GM23338 (cell line): ENCODE results near the gene MMP24OS. TPM values are rescaled to one million over a fixed set of nuclear protein-coding genes. Genes with fewer than 3 reads are reported as not detected.

Experiments used
- ATAC-seq: fragments of 200-7000 bp; cut with Tn5 transposase; 3 replicates; pipeline ENCODE4 v1.9.1; 2020
- DNase-seq: peaks from one replicate; pipeline ENCODE4 v3.0.0-alpha.2; 2015; ENCODE audit warnings: low spot score
- H2AFZ ChIP-seq: fragments of 200-600 bp; sonication (generic); 2 replicates; pipeline ENCODE4 v1.8.0; 2016; ENCODE audit warnings: antibody characterized with exemption, mild to moderate bottlenecking, moderate library complexity
- H3F3A ChIP-seq: fragments of 200-600 bp; sonication (generic); replicated peaks from 2 replicates; pipeline ENCODE4 v1.8.0; 2017; ENCODE audit warnings: antibody characterized with exemption, mixed run types, low read depth
- H3K27ac ChIP-seq: fragments of 200-600 bp; sonication (generic); 2 replicates; pipeline ENCODE4 v1.6.1; 2016; ENCODE audit warnings: low read depth
- H3K27me3 ChIP-seq: fragments of 200-600 bp; sonication (generic); 2 replicates; pipeline ENCODE4 v1.8.0; 2016; ENCODE audit warnings: mild to moderate bottlenecking, mixed run types, moderate library complexity; ENCODE audit not compliant: insufficient read depth
- H3K36me3 ChIP-seq: fragments of 200-600 bp; sonication (generic); 2 replicates; pipeline ENCODE4 v1.8.0; 2016; ENCODE audit warnings: mild to moderate bottlenecking; ENCODE audit not compliant: insufficient read depth
- H3K4me1 ChIP-seq: fragments of 200-600 bp; sonication (generic); 2 replicates; pipeline ENCODE4 v1.8.0; 2016; ENCODE audit warnings: mild to moderate bottlenecking, moderate library complexity; ENCODE audit not compliant: insufficient read depth
- H3K4me2 ChIP-seq: fragments of 200-600 bp; sonication (generic); 2 replicates; pipeline ENCODE4 v1.7.1; 2017; ENCODE audit warnings: mixed run types
- H3K4me3 ChIP-seq: fragments of 200-600 bp; sonication (generic); 2 replicates; pipeline ENCODE4 v1.6.1; 2016; ENCODE audit warnings: mixed run types
- H3K79me2 ChIP-seq: fragments of 200-600 bp; sonication (generic); replicated peaks from 2 replicates; pipeline ENCODE4 v1.8.0; 2017; ENCODE audit warnings: mild to moderate bottlenecking; ENCODE audit not compliant: insufficient read depth
- H3K9me2 ChIP-seq: fragments of 200-600 bp; sonication (generic); 2 replicates; pipeline ENCODE4 v1.8.0; 2017; ENCODE audit not compliant: insufficient read depth
- H4K20me1 ChIP-seq: fragments of 200-600 bp; sonication (generic); replicated peaks from 2 replicates; pipeline ENCODE4 v1.8.0; 2017; ENCODE audit warnings: mild to moderate bottlenecking; ENCODE audit not compliant: insufficient read depth
- H3K27ac Mint-ChIP-seq: 2 replicates; pipeline ENCODE4 v1.8.0; 2020; ENCODE audit warnings: inconsistent platforms, mild to moderate bottlenecking, moderate library complexity, mixed read lengths
- H3K27me3 Mint-ChIP-seq: 3 replicates; pipeline ENCODE4 v1.8.0; 2022; ENCODE audit warnings: low read depth, mild to moderate bottlenecking, moderate library complexity, mixed read lengths, inconsistent platforms; ENCODE audit not compliant: insufficient read depth, poor library complexity
- H3K36me3 Mint-ChIP-seq: 3 replicates; pipeline ENCODE4 v1.8.0; 2021; ENCODE audit warnings: low read depth, mild to moderate bottlenecking, inconsistent platforms, moderate library complexity, mixed read lengths
- H3K4me1 Mint-ChIP-seq: 3 replicates; pipeline ENCODE4 v1.8.0; 2020; ENCODE audit warnings: mild to moderate bottlenecking, inconsistent platforms, mixed read lengths
- H3K4me3 Mint-ChIP-seq: 3 replicates; pipeline ENCODE4 v1.8.0; 2021; ENCODE audit warnings: moderate library complexity, mild to moderate bottlenecking, inconsistent platforms, mixed read lengths
- H3K9me3 Mint-ChIP-seq: 3 replicates; pipeline ENCODE4 v1.8.0; 2020; ENCODE audit warnings: moderate library complexity, mild to moderate bottlenecking, inconsistent platforms, mixed read lengths
- CREB1 ChIP-seq: fragments of 250-450 bp; sonication (Bioruptor Pico); IDR thresholded peaks from 2 replicates; pipeline ENCODE4 v1.5.0; 2020; ENCODE audit warnings: low read depth, mild to moderate bottlenecking, moderate library complexity
- CTCF ChIP-seq, 2 experiments: fragments of 200-600 bp in 1 of 2; sonication (generic) in 1 of 2; conservative IDR thresholded peaks; 2 replicates each; pipeline versions ENCODE4 v1.5.1 to v1.6.1; 2016 to 2017; ENCODE audit warnings: antibody characterized with exemption in 2 of 2, low read depth in 2 of 2, mild to moderate bottlenecking in 2 of 2, moderate library complexity in 1 of 2
- ETS1 ChIP-seq: IDR thresholded peaks from 2 replicates; pipeline ENCODE4 v1.6.1; 2016; ENCODE audit warnings: antibody characterized with exemption
- EZH2 ChIP-seq: fragments of 200-600 bp; sonication (generic); IDR thresholded peaks from one replicate; pipeline ENCODE4 v1.8.0; 2017; ENCODE audit warnings: antibody characterized with exemption, mild to moderate bottlenecking, low read depth; ENCODE audit not compliant: unreplicated experiment
- EZH2phosphoT487 ChIP-seq: fragments of 200-600 bp; sonication (generic); IDR thresholded peaks from one replicate; pipeline ENCODE4 v1.8.1; 2018; ENCODE audit warnings: antibody characterized with exemption; ENCODE audit not compliant: unreplicated experiment
- JUNB ChIP-seq: IDR thresholded peaks from one replicate; pipeline ENCODE4 v1.6.1; 2016; ENCODE audit warnings: antibody characterized with exemption; ENCODE audit not compliant: unreplicated experiment
- NANOG ChIP-seq: IDR thresholded peaks from 2 replicates; pipeline ENCODE4 v1.6.1; 2016; ENCODE audit warnings: antibody characterized with exemption, borderline replicate concordance
- POLR2AphosphoS5 ChIP-seq: IDR thresholded peaks from 2 replicates; pipeline ENCODE4 v1.6.1; 2016; ENCODE audit warnings: antibody characterized with exemption, low read depth
- REST ChIP-seq: IDR thresholded peaks from one replicate; pipeline ENCODE4 v1.6.1; 2018; ENCODE audit warnings: antibody characterized with exemption; ENCODE audit not compliant: unreplicated experiment
- STAT1 ChIP-seq: IDR thresholded peaks from one replicate; pipeline ENCODE4 v1.6.1; 2016; ENCODE audit warnings: antibody characterized with exemption; ENCODE audit not compliant: unreplicated experiment
- ZNF114 ChIP-seq: fragments of 250-450 bp; sonication (Bioruptor Pico); IDR thresholded peaks from 2 replicates; pipeline ENCODE4 v1.5.0; 2020; ENCODE audit warnings: mild to moderate bottlenecking, moderate library complexity
- ZNF331 ChIP-seq: fragments of 250-450 bp; sonication (Bioruptor Pico); IDR thresholded peaks from 2 replicates; pipeline ENCODE4 v1.5.0; 2020; ENCODE audit warnings: low read depth, mild to moderate bottlenecking, moderate library complexity
- ZNF462 ChIP-seq: fragments of 250-450 bp; sonication (Bioruptor Pico); IDR thresholded peaks from 2 replicates; pipeline ENCODE4 v1.5.0; 2020; ENCODE audit warnings: mild to moderate bottlenecking, moderate library complexity
- polyA plus RNA-seq: library from polyadenylated mRNA; unstranded; fragments of >200 nt; fragmentation: Nextera tagmentation; extraction: Ambion mirVana; gene quantifications from 2 replicates; pipeline ENCODE4 v1.2.1, GENCODE V29; 2016
- total RNA-seq: library from RNA; depleted of rRNA; stranded (reverse); fragments of >200 nt; shearing (Covaris generic); gene quantifications from 2 replicates; pipeline ENCODE4 v1.2.3, GENCODE V29; 2014

MMP24OS gene
- total and polyA plus RNA-seq, 2 experiments from 2014 or later: 10.5 to 25.4 TPM

- peak; percentile 98 for DNase-seq
- Histone ChIP-seq H3K27ac (peak overlapping the region; percentile 74; the same call in 1 of the 2 replicates), H3K9me2 (no peaks in the 10 kb centered on the region), H3K4me1 (peaks cover 9% of the 10 kb centered on the region), H3F3A (peaks cover 9% of the 10 kb centered on the region; the same call in 1 of the 2 replicates), H3K79me2 (no peaks in the 10 kb centered on the region), H3K36me3 (no peaks in the 10 kb centered on the region), H3K4me3 (peak overlapping the region; percentile 45; the same call in 1 of the 2 replicates), H2AFZ (no peak overlapping the region), H3K27me3 (no peaks in the 10 kb centered on the region), H4K20me1 (no peaks in the 10 kb centered on the region), H3K4me2 (peak overlapping the region; percentile 73)
- H3K4me1 Mint-ChIP-seq: peaks cover 19% of the 10 kb centered on the region; the same call in 2 of the 3 replicates
- TF ChIP-seq POLR2AphosphoS5: no peak
- TF ChIP-seq CREB1: peak; percentile 69
- no peak for TF ChIP-seq ETS1
- TF ChIP-seq ZNF331 (CRISPR knock-in tag): no peak
- no peak for TF ChIP-seq JUNB
- TF ChIP-seq NANOG: no peak
- no peak for TF ChIP-seq ZNF462 (CRISPR knock-in tag)
- TF ChIP-seq CTCF (conservative IDR thresholded peaks at IDR 0.05; ENCODE audit: low read depth in 2 of 2): peak; percentile 93 to 99
- TF ChIP-seq ZNF114: no peak
- TF ChIP-seq REST: no peak
- no peak for TF ChIP-seq EZH2phosphoT487
- TF ChIP-seq STAT1: no peak
- no peak for TF ChIP-seq EZH2
- no peaks in the 10 kb centered on the region for H3K9me3 Mint-ChIP-seq
- H3K4me3 Mint-ChIP-seq: peak overlapping the region; percentile 54; the same call in 2 of the 3 replicates
- H3K27ac Mint-ChIP-seq: no peak overlapping the region; the same call in 1 of the 2 replicates
- peak; percentile 87 for ATAC-seq
- peaks cover 7% of the 10 kb centered on the region; the same call in 1 of the 3 replicates for H3K36me3 Mint-ChIP-seq
- H3K27me3 Mint-ChIP-seq: peaks cover 7% of the 10 kb centered on the region
Measured at GRCh38 chr20:35303735-35304491, 26.0 kb upstream of the MMP24OS start.
